IMR-90 (cell line): ENCODE results near the gene LEKR1. TPM values are rescaled to one million over a fixed set of nuclear protein-coding genes. Genes with fewer than 3 reads are reported as not detected.

Source experiments
- ATAC-seq: fragments of 200-7000 bp; cut with Tn5 transposase; 2 replicates; pipeline ENCODE4 v1.9.1; 2020; ENCODE audit warnings: low read depth, mild to moderate bottlenecking, moderate library complexity
- BruUV-seq: library from RNA; stranded (reverse); fragments of 400-500 nt; replicated peaks from 2 replicates; lab custom pipeline; 2021; lab: Mats Ljungman, UMichigan
- CTCF ChIA-PET: fragments of 300-600 bp; formaldehyde crosslinking; extraction: SDS; loops from one replicate; lab custom pipeline; 2021; ENCODE audit warnings: antibody characterized with exemption; lab: Yijun Ruan, JAX
- POLR2A ChIA-PET: fragments of 300-600 bp; sonication (Branson Sonifier 250); formaldehyde crosslinking; loops from one replicate; lab custom pipeline; 2022; ENCODE audit warnings: antibody characterized with exemption; ENCODE audit not compliant: unreplicated experiment; lab: Charles Lee
- DNase-seq: peaks from one replicate; pipeline ENCODE4 v3.0.0; 2013
- H2AFZ ChIP-seq: replicated peaks from 2 replicates; pipeline ENCODE3; 2013; ENCODE audit warnings: low read length, mild to moderate bottlenecking; ENCODE audit not compliant: poor library complexity
- H2AK5ac ChIP-seq: 2 replicates; pipeline ENCODE4 v1.6.1; 2013; ENCODE audit warnings: low read depth, low read length, inconsistent platforms
- H2AK9ac ChIP-seq: replicated peaks from 2 replicates; pipeline ENCODE3; 2013; ENCODE audit warnings: mild to moderate bottlenecking, low read depth, low read length, moderate library complexity; ENCODE audit not compliant: poor library complexity
- H2BK120ac ChIP-seq: 2 replicates; pipeline ENCODE4 v1.6.1; 2013; ENCODE audit warnings: low read depth, low read length, inconsistent platforms
- H2BK15ac ChIP-seq: 3 replicates; pipeline ENCODE4 v1.6.1; 2013; ENCODE audit warnings: low read depth, low read length, inconsistent platforms
- H2BK20ac ChIP-seq: 2 replicates; pipeline ENCODE4 v1.6.1; 2013; ENCODE audit warnings: low read depth, mild to moderate bottlenecking, inconsistent platforms, low read length, moderate library complexity
- H2BK5ac ChIP-seq: 2 replicates; pipeline ENCODE4 v1.6.1; 2013; ENCODE audit warnings: mild to moderate bottlenecking, low read depth, low read length, inconsistent platforms; ENCODE audit not compliant: poor library complexity, severe bottlenecking
- H3K14ac ChIP-seq: replicated peaks from 2 replicates; pipeline ENCODE4 v1.6.1; 2013; ENCODE audit warnings: low read depth, low read length, inconsistent platforms
- H3K18ac ChIP-seq: 2 replicates; pipeline ENCODE4 v1.6.1; 2013; ENCODE audit warnings: low read depth, low read length, control low read depth
- H3K23ac ChIP-seq: 2 replicates; pipeline ENCODE4 v1.6.1; 2013; ENCODE audit warnings: low read depth, low read length, inconsistent platforms
- H3K27ac ChIP-seq: 2 replicates; pipeline ENCODE4 v1.5.1; 2013; ENCODE audit warnings: mild to moderate bottlenecking, control low read depth, low read length; ENCODE audit not compliant: insufficient read depth
- H3K27me3 ChIP-seq: 2 replicates; pipeline ENCODE4 v1.6.1; 2013; ENCODE audit warnings: low read length; ENCODE audit not compliant: control insufficient read depth, insufficient read depth
- H3K36me3 ChIP-seq: 2 replicates; pipeline ENCODE4 v1.6.1; 2013; ENCODE audit warnings: low read length, mixed read lengths; ENCODE audit not compliant: control insufficient read depth, insufficient read depth
- H3K4ac ChIP-seq: 2 replicates; pipeline ENCODE4 v1.6.1; 2013; ENCODE audit warnings: low read depth, low read length, inconsistent platforms
- H3K4me1 ChIP-seq: 2 replicates; pipeline ENCODE4 v1.6.1; 2013; ENCODE audit warnings: low read length, mixed read lengths; ENCODE audit not compliant: control insufficient read depth, insufficient read depth
- H3K4me2 ChIP-seq: 2 replicates; pipeline ENCODE4 v1.6.1; 2013; ENCODE audit warnings: low read depth, mild to moderate bottlenecking, control low read depth, low read length, moderate library complexity
- H3K4me3 ChIP-seq: 2 replicates; pipeline ENCODE4 v1.5.1; 2013; ENCODE audit warnings: low read depth, mild to moderate bottlenecking, control low read depth, low read length, moderate library complexity; ENCODE audit not compliant: insufficient read depth
- H3K56ac ChIP-seq: 2 replicates; pipeline ENCODE4 v1.6.1; 2013; ENCODE audit warnings: low read length, inconsistent platforms; ENCODE audit not compliant: insufficient read depth; ENCODE audit errors: extremely low read depth
- H3K79me1 ChIP-seq, 2 experiments: 2 replicates each; pipeline ENCODE4 v1.6.1; 2013; ENCODE audit warnings: low read length in 2 of 2, inconsistent platforms in 1 of 2, low read depth in 1 of 2
- H3K9ac ChIP-seq: 2 replicates; pipeline ENCODE4 v1.6.1; 2013; ENCODE audit warnings: low read depth, low read length, control low read depth
- H3K9me1 ChIP-seq: 2 replicates; pipeline ENCODE4 v1.6.1; 2013; ENCODE audit warnings: low read length, inconsistent platforms; ENCODE audit not compliant: insufficient read depth
- H3K9me3 ChIP-seq: 2 replicates; pipeline ENCODE4 v1.6.1; 2013; ENCODE audit warnings: low read length; ENCODE audit not compliant: control insufficient read depth, insufficient read depth
- H4K20me1 ChIP-seq: 2 replicates; pipeline ENCODE4 v1.6.1; 2013; ENCODE audit warnings: low read length, inconsistent platforms; ENCODE audit not compliant: insufficient read depth
- H4K5ac ChIP-seq: 2 replicates; pipeline ENCODE4 v1.6.1; 2013; ENCODE audit warnings: mild to moderate bottlenecking, low read depth, low read length, control low read depth
- H4K8ac ChIP-seq, 2 experiments: 2 replicates each; pipeline ENCODE4 v1.6.1; 2013; ENCODE audit warnings: low read depth in 2 of 2, low read length in 2 of 2, control low read depth in 1 of 2, inconsistent platforms in 1 of 2
- H4K91ac ChIP-seq: 2 replicates; pipeline ENCODE4 v1.6.1; 2013; ENCODE audit warnings: low read depth, low read length, inconsistent platforms; ENCODE audit not compliant: insufficient read depth
- BHLHE40 ChIP-seq: fragments of 150-350 bp; IDR thresholded peaks from 2 replicates; pipeline ENCODE4 v1.6.1; 2016; ENCODE audit warnings: mild to moderate bottlenecking, low read depth, low read length
- CEBPB ChIP-seq: IDR thresholded peaks from 2 replicates; pipeline ENCODE4 v1.6.1; 2012; ENCODE audit warnings: low read depth, low read length, improper control_type of control experiment
- CHD1 ChIP-seq: IDR thresholded peaks from 2 replicates; pipeline ENCODE4 v1.6.1; 2012; ENCODE audit warnings: low read depth, low read length, improper control_type of control experiment
- FOS ChIP-seq: fragments of 150-350 bp; IDR thresholded peaks from 2 replicates; pipeline ENCODE4 v1.6.1; 2016; ENCODE audit warnings: low read depth, low read length
- MAFK ChIP-seq: IDR thresholded peaks from 2 replicates; pipeline ENCODE4 v1.6.1; 2012; ENCODE audit warnings: low read depth, low read length, improper control_type of control experiment
- MAZ ChIP-seq: IDR thresholded peaks from 2 replicates; pipeline ENCODE4 v1.6.1; 2012; ENCODE audit warnings: low read depth, mild to moderate bottlenecking, low read length, improper control_type of control experiment, moderate library complexity, borderline replicate concordance
- MXI1 ChIP-seq: IDR thresholded peaks from 2 replicates; pipeline ENCODE4 v1.6.1; 2012; ENCODE audit warnings: low read depth, mild to moderate bottlenecking, low read length, moderate library complexity, borderline replicate concordance
- NFE2L2 ChIP-seq: fragments of 150-350 bp; IDR thresholded peaks from 2 replicates; pipeline ENCODE4 v1.6.1; 2016; ENCODE audit warnings: low read depth, mild to moderate bottlenecking, low read length
- POLR2A ChIP-seq: IDR thresholded peaks from 2 replicates; pipeline ENCODE4 v1.6.1; 2012; ENCODE audit warnings: mild to moderate bottlenecking, low read depth, low read length
- RAD21 ChIP-seq: IDR thresholded peaks from 2 replicates; pipeline ENCODE4 v1.6.1; 2012; ENCODE audit warnings: low read length, improper control_type of control experiment
- RCOR1 ChIP-seq: IDR thresholded peaks from 2 replicates; pipeline ENCODE4 v1.6.1; 2012; ENCODE audit warnings: mild to moderate bottlenecking, low read length, improper control_type of control experiment; ENCODE audit not compliant: insufficient replicate concordance
- RFX5 ChIP-seq: IDR thresholded peaks from 2 replicates; pipeline ENCODE4 v1.8.0; 2012; ENCODE audit warnings: low read depth, mild to moderate bottlenecking, low read length, moderate library complexity
- SMC3 ChIP-seq: fragments of 150-350 bp; IDR thresholded peaks from 2 replicates; pipeline ENCODE4 v1.6.1; 2016; ENCODE audit warnings: low read depth, mild to moderate bottlenecking, antibody characterized with exemption, low read length, moderate library complexity
- WGBS, 2 experiments: methylation state at CpG; one replicate each; pipeline versions ENCODE4 v1.1.5 to v1.1.7; 2013; ENCODE audit warnings: missing lambda C conversion rate in 2 of 2; ENCODE audit not compliant: insufficient read length in 1 of 2; ENCODE audit errors: extremely low coverage in 2 of 2; 5-methylcytosine and 5-hydroxymethylcytosine counted together
- dilution Hi-C: fragments of 300-500 bp; cut with HindIII; formaldehyde crosslinking; loops from one replicate; pipeline ENCODE4 v1.14.3; 2018; ENCODE audit warnings: low sequenced_read_pairs; ENCODE audit not compliant: unreplicated experiment
- in situ Hi-C: fragments of 300-500 bp; cut with MboI; formaldehyde crosslinking; loops from 3 replicates; pipeline ENCODE4 v1.14.3; 2019; ENCODE audit warnings: low sequenced_read_pairs, inconsistent platforms, mixed read lengths
- intact Hi-C: fragments of 100-400 bp; cut with micrococcal nuclease; formaldehyde crosslinking; loops from 2 replicates; pipeline ENCODE4 v1.10.0; 2022
- polyA plus RNA-seq, 3 experiments: library from polyadenylated mRNA; depleted of rRNA; stranded (reverse); fragments of >200 nt; gene quantifications; 2 replicates each; pipeline ENCODE4 v1.2.3, GENCODE V29; 2012; ENCODE audit warnings: low replicate concordance in 1 of 3
- total RNA-seq: library from RNA; depleted of rRNA; stranded (reverse); fragments of >200 nt; gene quantifications from 2 replicates; pipeline ENCODE4 v1.2.3, GENCODE V29; 2012
- TF ChIP-seq, protein P1 (sequence below): fragments of 150-350 bp; IDR thresholded peaks from 2 replicates; pipeline ENCODE4 v1.6.1; 2016; ENCODE audit warnings: low read depth, mild to moderate bottlenecking, low read length, moderate library complexity, borderline replicate concordance
- TF ChIP-seq, protein P2 (sequence below): fragments of 150-350 bp; IDR thresholded peaks from 2 replicates; pipeline ENCODE4 v1.6.1; 2017; ENCODE audit warnings: mild to moderate bottlenecking, antibody characterized with exemption, low read length, low read depth
- TF ChIP-seq, protein P3 (sequence below): conservative IDR thresholded peaks from 2 replicates; pipeline ENCODE4 v1.5.1; 2012; ENCODE audit warnings: mild to moderate bottlenecking, low read depth, low read length, improper control_type of control experiment

The LEKR1 gene
- total and polyA plus RNA-seq, 2 of the 4 experiments (the other 2 are of a cell fraction) = 0.19 to 0.36 TPM

DNA sequence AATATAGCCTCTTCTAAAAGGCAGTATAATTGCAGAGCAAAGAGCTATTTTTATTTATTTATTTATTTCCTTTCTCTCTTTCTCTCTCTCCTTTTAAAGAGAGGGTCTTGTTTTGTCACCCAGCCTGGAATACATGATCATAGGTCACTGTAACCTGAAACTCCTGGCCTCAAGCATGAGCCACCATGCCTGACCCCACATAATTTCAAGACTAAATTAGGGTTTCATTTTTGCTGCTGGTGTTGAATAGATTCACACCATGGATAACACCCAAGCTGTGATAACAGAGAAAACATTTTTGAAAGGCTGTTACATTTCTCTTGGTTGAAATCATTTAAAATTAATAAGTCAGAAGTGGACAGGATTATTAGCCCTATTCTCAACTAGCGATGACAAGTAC is 131.6 kb downstream of the LEKR1 start:
- Histone ChIP-seq H2BK20ac (no peak overlapping the region), H4K91ac (no peak overlapping the region), H3K4me1 (no peaks in the 10 kb centered on the region), H4K20me1 (no peaks in the 10 kb centered on the region), H3K9me3 (no peaks in the 10 kb centered on the region), H2BK120ac (no peak overlapping the region), H3K9ac (no peak overlapping the region), H3K23ac (no peak overlapping the region), H3K27ac (no peak overlapping the region), H3K4ac (no peak overlapping the region), H2AK5ac (no peak overlapping the region), H3K4me3 (no peak overlapping the region), H2AFZ (no peak overlapping the region), H3K4me2 (no peak overlapping the region), H3K14ac (no peak overlapping the region), H2BK5ac (no peak overlapping the region), H3K27me3 (peaks cover 1% of the 10 kb centered on the region; the same call in 1 of the 2 replicates), H4K5ac (no peak overlapping the region), H2AK9ac (no peak overlapping the region), H3K36me3 (no peaks in the 10 kb centered on the region), H2BK15ac (no peak overlapping the region), H3K79me1 (no peaks in the 10 kb centered on the region), H4K8ac (no peak overlapping the region), H3K18ac (no peak overlapping the region), H3K56ac (no peak overlapping the region), H3K9me1 (no peaks in the 10 kb centered on the region)
- dilution Hi-C loops = no loop called here
- no CpG with 5 or more reads among the region's 1 CpG for WGBS, 2 experiments
- ChIA-PET CTCF (interaction anchor here (0.6 kb wide), 1 partner anchor 273 kb away, joined by 3 read pairs; no protein-coding TSS in a partner anchor), POLR2A (no interaction called here)
- no peak for ATAC-seq
- TF ChIP-seq, protein P1, sequence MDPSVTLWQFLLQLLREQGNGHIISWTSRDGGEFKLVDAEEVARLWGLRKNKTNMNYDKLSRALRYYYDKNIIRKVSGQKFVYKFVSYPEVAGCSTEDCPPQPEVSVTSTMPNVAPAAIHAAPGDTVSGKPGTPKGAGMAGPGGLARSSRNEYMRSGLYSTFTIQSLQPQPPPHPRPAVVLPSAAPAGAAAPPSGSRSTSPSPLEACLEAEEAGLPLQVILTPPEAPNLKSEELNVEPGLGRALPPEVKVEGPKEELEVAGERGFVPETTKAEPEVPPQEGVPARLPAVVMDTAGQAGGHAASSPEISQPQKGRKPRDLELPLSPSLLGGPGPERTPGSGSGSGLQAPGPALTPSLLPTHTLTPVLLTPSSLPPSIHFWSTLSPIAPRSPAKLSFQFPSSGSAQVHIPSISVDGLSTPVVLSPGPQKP = no peak
- TF ChIP-seq, protein P2, sequence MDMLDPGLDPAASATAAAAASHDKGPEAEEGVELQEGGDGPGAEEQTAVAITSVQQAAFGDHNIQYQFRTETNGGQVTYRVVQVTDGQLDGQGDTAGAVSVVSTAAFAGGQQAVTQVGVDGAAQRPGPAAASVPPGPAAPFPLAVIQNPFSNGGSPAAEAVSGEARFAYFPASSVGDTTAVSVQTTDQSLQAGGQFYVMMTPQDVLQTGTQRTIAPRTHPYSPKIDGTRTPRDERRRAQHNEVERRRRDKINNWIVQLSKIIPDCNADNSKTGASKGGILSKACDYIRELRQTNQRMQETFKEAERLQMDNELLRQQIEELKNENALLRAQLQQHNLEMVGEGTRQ = no peak
- no peak for TF ChIP-seq FOS
- no peak for TF ChIP-seq MAFK
- TF ChIP-seq MXI1 = no peak
- no peak for TF ChIP-seq RCOR1
- no peak for TF ChIP-seq POLR2A
- TF ChIP-seq MAZ = no peak
- TF ChIP-seq RFX5 = no peak
- TF ChIP-seq CHD1 = no peak
- no peak for TF ChIP-seq BHLHE40
- TF ChIP-seq, protein P3, sequence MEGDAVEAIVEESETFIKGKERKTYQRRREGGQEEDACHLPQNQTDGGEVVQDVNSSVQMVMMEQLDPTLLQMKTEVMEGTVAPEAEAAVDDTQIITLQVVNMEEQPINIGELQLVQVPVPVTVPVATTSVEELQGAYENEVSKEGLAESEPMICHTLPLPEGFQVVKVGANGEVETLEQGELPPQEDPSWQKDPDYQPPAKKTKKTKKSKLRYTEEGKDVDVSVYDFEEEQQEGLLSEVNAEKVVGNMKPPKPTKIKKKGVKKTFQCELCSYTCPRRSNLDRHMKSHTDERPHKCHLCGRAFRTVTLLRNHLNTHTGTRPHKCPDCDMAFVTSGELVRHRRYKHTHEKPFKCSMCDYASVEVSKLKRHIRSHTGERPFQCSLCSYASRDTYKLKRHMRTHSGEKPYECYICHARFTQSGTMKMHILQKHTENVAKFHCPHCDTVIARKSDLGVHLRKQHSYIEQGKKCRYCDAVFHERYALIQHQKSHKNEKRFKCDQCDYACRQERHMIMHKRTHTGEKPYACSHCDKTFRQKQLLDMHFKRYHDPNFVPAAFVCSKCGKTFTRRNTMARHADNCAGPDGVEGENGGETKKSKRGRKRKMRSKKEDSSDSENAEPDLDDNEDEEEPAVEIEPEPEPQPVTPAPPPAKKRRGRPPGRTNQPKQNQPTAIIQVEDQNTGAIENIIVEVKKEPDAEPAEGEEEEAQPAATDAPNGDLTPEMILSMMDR = no peak
- no peak for TF ChIP-seq SMC3
- no peak for TF ChIP-seq NFE2L2
- TF ChIP-seq CEBPB = no peak
- no peak for TF ChIP-seq RAD21
- intact Hi-C loops = loop anchor here (2.0 kb wide), 1 partner anchor 15 kb away; no protein-coding TSS in a partner anchor
- BruUV-seq = no TSS peak
- in situ Hi-C loops = no loop called here
- no peak for DNase-seq
